Measurements from ENCODE around the gene GNPDA1. TPM values are rescaled to one million over a fixed set of nuclear protein-coding genes. Genes with fewer than 3 reads are reported as not detected.

Gene GNPDA1
- total RNA-seq, 1 experiment from 2014 or later, result 54.0 TPM

- no peak overlapping the region for H3K27ac Mint-ChIP-seq (ENCODE audit: unreplicated experiment)
- no peak for DNase-seq
- no peak overlapping the region for H3K4me3 Mint-ChIP-seq (ENCODE audit: low read depth, unreplicated experiment)
- CTCF ChIA-PET, result no interaction called here
- TF ChIP-seq, protein P1, sequence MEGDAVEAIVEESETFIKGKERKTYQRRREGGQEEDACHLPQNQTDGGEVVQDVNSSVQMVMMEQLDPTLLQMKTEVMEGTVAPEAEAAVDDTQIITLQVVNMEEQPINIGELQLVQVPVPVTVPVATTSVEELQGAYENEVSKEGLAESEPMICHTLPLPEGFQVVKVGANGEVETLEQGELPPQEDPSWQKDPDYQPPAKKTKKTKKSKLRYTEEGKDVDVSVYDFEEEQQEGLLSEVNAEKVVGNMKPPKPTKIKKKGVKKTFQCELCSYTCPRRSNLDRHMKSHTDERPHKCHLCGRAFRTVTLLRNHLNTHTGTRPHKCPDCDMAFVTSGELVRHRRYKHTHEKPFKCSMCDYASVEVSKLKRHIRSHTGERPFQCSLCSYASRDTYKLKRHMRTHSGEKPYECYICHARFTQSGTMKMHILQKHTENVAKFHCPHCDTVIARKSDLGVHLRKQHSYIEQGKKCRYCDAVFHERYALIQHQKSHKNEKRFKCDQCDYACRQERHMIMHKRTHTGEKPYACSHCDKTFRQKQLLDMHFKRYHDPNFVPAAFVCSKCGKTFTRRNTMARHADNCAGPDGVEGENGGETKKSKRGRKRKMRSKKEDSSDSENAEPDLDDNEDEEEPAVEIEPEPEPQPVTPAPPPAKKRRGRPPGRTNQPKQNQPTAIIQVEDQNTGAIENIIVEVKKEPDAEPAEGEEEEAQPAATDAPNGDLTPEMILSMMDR (IDR thresholded peaks at IDR 0.05; ENCODE audit: unreplicated experiment), result no peak
- no peaks in the 10 kb centered on the region for H3K9me3 Mint-ChIP-seq (ENCODE audit: low read depth, unreplicated experiment)
- H3K36me3 Mint-ChIP-seq (ENCODE audit: insufficient read depth, unreplicated experiment), result no peaks in the 10 kb centered on the region
- BruUV-seq (replicated peaks), result no TSS peak
- peaks cover 14% of the 10 kb centered on the region for H3K27me3 Mint-ChIP-seq (ENCODE audit: unreplicated experiment)
- intact Hi-C loops (cut with micrococcal nuclease; ENCODE audit: unreplicated experiment), result no loop called here
- no peaks in the 10 kb centered on the region for H3K4me1 Mint-ChIP-seq (ENCODE audit: low read depth, unreplicated experiment)
Observed at GRCh38 chr5:141958546-141959172, 54.2 kb downstream of the GNPDA1 start.

GRCh38 chr5:141958113-141958512 lies 54.7 kb downstream of the GNPDA1 start, which contains the start of gene PCDH12:
TSS of gene PCDH12 (minus strand) at chr5:141958202. CDS start at chr5:141957851, 351 bp downstream.
- no peaks in the 10 kb centered on the region for H3K4me1 Mint-ChIP-seq (ENCODE audit: low read depth, unreplicated experiment)
- no peaks in the 10 kb centered on the region for H3K36me3 Mint-ChIP-seq (ENCODE audit: insufficient read depth, unreplicated experiment)
- peaks cover 17% of the 10 kb centered on the region for H3K27me3 Mint-ChIP-seq (ENCODE audit: unreplicated experiment)
- H3K9me3 Mint-ChIP-seq (ENCODE audit: low read depth, unreplicated experiment), result no peaks in the 10 kb centered on the region
- DNase-seq, result no peak
- no peak within 1 kb of the TSS for H3K4me3 Mint-ChIP-seq (ENCODE audit: low read depth, unreplicated experiment)
- TF ChIP-seq, protein P1 (IDR thresholded peaks at IDR 0.05; ENCODE audit: unreplicated experiment), result no peak
- no peak within 1 kb of the TSS for H3K27ac Mint-ChIP-seq (ENCODE audit: unreplicated experiment)
- intact Hi-C loops (cut with micrococcal nuclease; ENCODE audit: unreplicated experiment), result no loop called here
- CTCF ChIA-PET, result no interaction called here
- BruUV-seq (replicated peaks), result no TSS peak

GRCh38 chr5:141957367-141957996 lies 55.3 kb downstream of the GNPDA1 start:
- CTCF ChIA-PET, result no interaction called here
- intact Hi-C loops (cut with micrococcal nuclease; ENCODE audit: unreplicated experiment), result no loop called here
- Mint-ChIP-seq H3K4me1 (ENCODE audit: low read depth, unreplicated experiment) (no peaks in the 10 kb centered on the region), H3K4me3 (ENCODE audit: low read depth, unreplicated experiment) (no peak overlapping the region), H3K27ac (ENCODE audit: unreplicated experiment) (no peak overlapping the region), H3K36me3 (ENCODE audit: insufficient read depth, unreplicated experiment) (no peaks in the 10 kb centered on the region), H3K27me3 (ENCODE audit: unreplicated experiment) (peaks cover 23% of the 10 kb centered on the region), H3K9me3 (ENCODE audit: low read depth, unreplicated experiment) (no peaks in the 10 kb centered on the region)
- no peak for DNase-seq
- no TSS peak for BruUV-seq (replicated peaks)
- TF ChIP-seq, protein P1 (IDR thresholded peaks at IDR 0.05; ENCODE audit: unreplicated experiment), result no peak

GRCh38 chr5:141954194-141954593 lies 58.6 kb downstream of the GNPDA1 start:
- BruUV-seq (replicated peaks), result no TSS peak
- Mint-ChIP-seq H3K36me3 (ENCODE audit: insufficient read depth, unreplicated experiment) (no peaks in the 10 kb centered on the region), H3K4me1 (ENCODE audit: low read depth, unreplicated experiment) (no peaks in the 10 kb centered on the region), H3K27me3 (ENCODE audit: unreplicated experiment) (peaks cover 33% of the 10 kb centered on the region), H3K9me3 (ENCODE audit: low read depth, unreplicated experiment) (no peaks in the 10 kb centered on the region), H3K27ac (ENCODE audit: unreplicated experiment) (no peak overlapping the region), H3K4me3 (ENCODE audit: low read depth, unreplicated experiment) (no peak overlapping the region)
- intact Hi-C loops (cut with micrococcal nuclease; ENCODE audit: unreplicated experiment), result no loop called here
- TF ChIP-seq, protein P1 (IDR thresholded peaks at IDR 0.05; ENCODE audit: unreplicated experiment), result no peak
- DNase-seq, result no peak
- CTCF ChIA-PET, result interaction anchor here (0.9 kb wide), 1 partner anchor 30 kb away, joined by 3 read pairs; the partner anchor contains the start of gene DELE1
